ENCODE results near the gene NOP9.

NOP9 gene

DNA sequence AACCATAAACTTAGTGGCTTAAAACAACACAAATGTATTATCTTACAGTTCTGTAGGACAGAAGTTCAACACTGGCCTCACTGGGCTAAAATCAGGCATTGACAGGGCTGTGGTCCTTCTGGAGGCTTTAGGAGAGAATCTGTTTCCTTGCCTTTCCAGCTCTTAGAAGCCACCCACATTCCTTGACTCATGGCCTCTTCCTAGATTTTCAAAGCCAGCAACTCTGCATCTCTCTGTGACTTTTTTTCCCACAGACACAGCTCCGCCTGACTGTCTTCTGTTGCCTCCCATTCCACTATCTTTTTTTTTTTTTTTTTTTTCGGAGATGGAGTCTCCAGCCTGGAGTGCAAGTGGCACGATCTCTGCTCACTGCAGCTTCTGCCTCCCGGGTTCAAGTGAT lies 56.6 kb downstream of the NOP9 start:
- no peak for DNase-seq
